ENCODE measurements around the gene SULT1A2. TPM values are rescaled to one million over a fixed set of nuclear protein-coding genes. Genes with fewer than 3 reads are reported as not detected.
"Not testable (repeated sequence)": the region's sequence is repeated elsewhere in the genome, so short reads cannot be mapped to it uniquely, and the experiment has no call there.

SULT1A2 gene
- total RNA-seq, 3 donors from 2014 or later: 0.73 to 1.6 (median 1.3) TPM

- H3K27me3 ChIP-seq: no peaks in the 10 kb centered on the region
- no peaks in the 10 kb centered on the region for H3K36me3 ChIP-seq
- H3K27ac ChIP-seq: no peak overlapping the region
- intact Hi-C loops (cut with DNase I; ENCODE audit: low total_unique reads): no loop called here
- H3K4me1 ChIP-seq: peaks cover 0 to 6% of the 10 kb centered on the region in 2 donors
- peak in 1 of 2 donors; percentile 34 for DNase-seq (ENCODE audit: low spot score in 2 of 2)
- no peak overlapping the region for H3K4me3 ChIP-seq
- TF ChIP-seq POLR2A (IDR thresholded peaks at IDR 0.05) (no peak), POLR2AphosphoS5 (IDR thresholded peaks at IDR 0.05) (no peak), CTCF (IDR thresholded peaks at IDR 0.05) (no peak)
- H3K9me3 ChIP-seq: no peaks in the 10 kb centered on the region
Measured at GRCh38 chr16:28607116-28607623, 10.3 kb upstream of the SULT1A2 start.

GRCh38 chr16:28606291-28607115, 9.7 kb upstream of the SULT1A2 start:
- peaks cover 0 to 6% of the 10 kb centered on the region in 2 donors for H3K4me1 ChIP-seq
- intact Hi-C loops (cut with DNase I; ENCODE audit: low total_unique reads): no loop called here
- no peaks in the 10 kb centered on the region for H3K27me3 ChIP-seq
- DNase-seq (ENCODE audit: low spot score in 2 of 2): peak in 1 of 2 donors; percentile 34
- H3K27ac ChIP-seq: no peak overlapping the region
- no peaks in the 10 kb centered on the region for H3K9me3 ChIP-seq
- no peaks in the 10 kb centered on the region for H3K36me3 ChIP-seq
- no peak for TF ChIP-seq POLR2AphosphoS5 (IDR thresholded peaks at IDR 0.05)
- TF ChIP-seq POLR2A (IDR thresholded peaks at IDR 0.05): no peak
- no peak for TF ChIP-seq CTCF (IDR thresholded peaks at IDR 0.05)
- no peak overlapping the region for H3K4me3 ChIP-seq

- no peak overlapping the region for H3K4me3 ChIP-seq
- intact Hi-C loops (cut with DNase I; ENCODE audit: low total_unique reads): no loop called here
- no peak overlapping the region for H3K27ac ChIP-seq
- no peaks in the 10 kb centered on the region for H3K27me3 ChIP-seq
- H3K36me3 ChIP-seq: no peaks in the 10 kb centered on the region
- no peak for TF ChIP-seq POLR2A (IDR thresholded peaks at IDR 0.05)
- no peak for TF ChIP-seq POLR2AphosphoS5 (IDR thresholded peaks at IDR 0.05)
- no peak for TF ChIP-seq CTCF (IDR thresholded peaks at IDR 0.05)
- no peaks in the 10 kb centered on the region for H3K9me3 ChIP-seq
- H3K4me1 ChIP-seq: no peaks in the 10 kb centered on the region
- DNase-seq (ENCODE audit: low spot score in 2 of 2): no peak
Measured at GRCh38 chr16:28604186-28604565, 7.3 kb upstream of the SULT1A2 start.

DNA sequence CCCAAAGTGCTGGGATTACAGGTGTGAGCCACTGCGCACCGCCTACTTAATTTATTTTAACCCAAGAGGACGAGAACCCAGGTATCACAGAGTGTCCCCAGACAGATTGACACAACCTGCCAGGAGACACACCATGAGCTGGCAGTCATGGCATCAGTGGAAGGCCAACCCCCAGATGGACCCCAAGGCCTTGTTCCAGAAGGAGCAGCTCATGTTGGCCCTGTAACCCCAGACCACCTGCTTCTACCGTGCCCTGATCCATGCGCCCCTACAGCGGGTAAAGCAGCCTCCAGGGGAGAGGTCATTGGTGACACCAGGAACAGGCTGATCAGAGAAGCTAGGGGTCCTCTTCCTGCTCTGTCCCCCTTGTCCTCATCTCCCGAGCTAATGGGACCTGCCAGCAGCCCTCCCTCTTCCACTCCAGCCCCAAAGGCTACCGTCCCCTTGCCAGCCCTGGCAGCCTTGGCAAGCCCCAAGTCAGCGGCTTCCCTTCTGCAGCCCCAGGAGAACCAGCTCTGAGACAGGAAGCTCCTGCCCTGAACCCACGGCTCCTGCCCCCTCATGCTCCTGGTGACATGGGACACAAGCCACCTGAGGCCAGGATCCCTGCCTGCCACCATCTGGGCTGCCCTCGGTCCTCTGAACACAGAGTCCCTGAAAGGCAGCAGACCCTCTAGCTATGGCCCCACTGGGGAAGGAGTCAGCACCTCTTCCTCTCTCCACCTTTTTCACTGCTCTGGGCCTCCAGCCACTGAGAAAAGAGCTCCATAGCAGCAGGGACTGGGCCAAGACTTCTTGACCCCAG, 6.7 kb upstream of the SULT1A2 start:
- Histone ChIP-seq H3K4me3 (no peak overlapping the region), H3K9me3 (no peaks in the 10 kb centered on the region), H3K27me3 (no peaks in the 10 kb centered on the region), H3K27ac (no peak overlapping the region), H3K4me1 (no peaks in the 10 kb centered on the region), H3K36me3 (no peaks in the 10 kb centered on the region)
- TF ChIP-seq POLR2A (IDR thresholded peaks at IDR 0.05) (no peak), POLR2AphosphoS5 (IDR thresholded peaks at IDR 0.05) (no peak), CTCF (IDR thresholded peaks at IDR 0.05) (no peak)
- intact Hi-C loops (cut with DNase I; ENCODE audit: low total_unique reads): no loop called here
- DNase-seq (ENCODE audit: low spot score in 2 of 2): no peak

DNA sequence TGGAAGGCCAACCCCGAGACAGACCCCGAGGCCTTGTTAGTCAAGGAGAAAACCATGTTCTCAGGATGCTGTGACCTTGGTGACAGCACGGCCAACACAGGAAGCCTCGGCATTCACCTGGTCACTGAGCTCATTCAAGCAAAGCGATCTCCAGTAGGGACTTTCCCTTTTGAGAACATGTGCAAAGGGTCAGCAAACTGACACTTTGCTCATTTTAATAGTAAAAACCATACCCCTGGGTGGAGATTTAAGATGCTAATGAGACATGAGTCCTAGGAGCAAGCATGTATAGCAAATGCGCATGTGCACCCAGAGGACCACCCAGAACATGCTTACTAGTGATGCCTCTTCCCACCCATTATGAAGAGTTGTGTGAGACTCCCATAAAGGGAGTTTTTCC, 5.7 kb upstream of the SULT1A2 start:
- Histone ChIP-seq H3K27ac (no peak overlapping the region), H3K27me3 (no peaks in the 10 kb centered on the region), H3K4me1 (no peaks in the 10 kb centered on the region), H3K36me3 (no peaks in the 10 kb centered on the region), H3K4me3 (no peak overlapping the region), H3K9me3 (no peaks in the 10 kb centered on the region)
- TF ChIP-seq POLR2AphosphoS5 (IDR thresholded peaks at IDR 0.05) (no peak), POLR2A (IDR thresholded peaks at IDR 0.05) (no peak), CTCF (IDR thresholded peaks at IDR 0.05) (no peak)
- intact Hi-C loops (cut with DNase I; ENCODE audit: low total_unique reads): no loop called here
- no peak for DNase-seq (ENCODE audit: low spot score in 2 of 2)

- DNase-seq (ENCODE audit: low spot score in 2 of 2); H3K27ac ChIP-seq; H3K36me3 ChIP-seq; H3K4me1 ChIP-seq; H3K9me3 ChIP-seq; H3K27me3 ChIP-seq; intact Hi-C loops (cut with DNase I; ENCODE audit: low total_unique reads); H3K4me3 ChIP-seq: not testable (repeated sequence)
Measured at GRCh38 chr16:28602062-28602461, 5.2 kb upstream of the SULT1A2 start.

DNA sequence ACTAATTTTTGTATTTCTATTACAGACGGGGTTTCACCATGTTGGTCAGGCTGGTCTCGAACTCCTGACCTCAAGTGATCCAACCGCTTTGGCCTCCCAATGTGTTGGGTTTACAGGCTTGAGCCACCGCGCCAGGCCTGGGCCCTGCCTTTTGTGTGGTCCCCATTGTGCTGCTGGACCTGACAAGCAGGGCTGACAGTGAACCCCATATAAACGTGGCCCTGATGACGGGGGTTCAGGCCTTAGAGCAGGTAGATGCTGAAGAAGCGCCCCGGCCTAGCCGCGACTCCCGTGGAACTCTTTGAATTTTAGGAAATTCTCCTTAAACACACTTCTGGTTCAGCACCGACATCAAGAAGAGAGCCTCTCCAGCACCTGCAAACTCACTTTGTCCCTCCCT, 4.7 kb upstream of the SULT1A2 start:
- DNase-seq (ENCODE audit: low spot score in 2 of 2); intact Hi-C loops (cut with DNase I; ENCODE audit: low total_unique reads); H3K27me3 ChIP-seq: not testable (repeated sequence)

More for the DNA sequence above, 4.7 kb upstream of the SULT1A2 start:
- H3K4me3 ChIP-seq, H3K4me1 ChIP-seq, H3K36me3 ChIP-seq, H3K9me3 ChIP-seq, H3K27ac ChIP-seq: not testable (repeated sequence)

All from breast epithelium (tissue), 4 donors.